Parathyroid adenoma (tissue), 2 donors: ENCODE data around the gene ZDBF2.

Experiments
- H2AFZ ChIP-seq: fragments of 300-600 bp; sonication (generic); one replicate; pipeline ENCODE4 v1.7.0; 2017; ENCODE audit warnings: antibody characterized with exemption, mild to moderate bottlenecking
- H3K27ac ChIP-seq: fragments of 300-600 bp; sonication (generic); one replicate; pipeline ENCODE4 v1.7.0; 2017
- H3K27me3 ChIP-seq: fragments of 300-600 bp; sonication (generic); one replicate; pipeline ENCODE4 v1.7.0; 2017; ENCODE audit warnings: low read length; ENCODE audit not compliant: control insufficient read depth, insufficient read depth
- H3K36me3 ChIP-seq: fragments of 300-600 bp; sonication (generic); one replicate; pipeline ENCODE4 v1.7.0; 2017; ENCODE audit warnings: low read length; ENCODE audit not compliant: control insufficient read depth, insufficient read depth
- H3K4me1 ChIP-seq: fragments of 300-600 bp; sonication (generic); one replicate; pipeline ENCODE4 v1.7.0; 2017; ENCODE audit warnings: control low read depth
- H3K4me2 ChIP-seq: fragments of 300-600 bp; sonication (generic); one replicate; pipeline ENCODE4 v1.7.0; 2017; ENCODE audit warnings: low read length
- H3K4me3 ChIP-seq: fragments of 300-600 bp; sonication (generic); one replicate; pipeline ENCODE4 v1.7.0; 2017; ENCODE audit warnings: low read depth, low read length
- H3K79me2 ChIP-seq: fragments of 300-600 bp; sonication (generic); one replicate; pipeline ENCODE4 v1.7.0; 2017; ENCODE audit warnings: control low read depth
- H3K9ac ChIP-seq: fragments of 300-600 bp; sonication (generic); one replicate; pipeline ENCODE4 v1.7.0; 2017; ENCODE audit warnings: mild to moderate bottlenecking
- H3K9me3 ChIP-seq: fragments of 300-600 bp; sonication (generic); one replicate; pipeline ENCODE4 v1.7.0; 2017; ENCODE audit warnings: low read length; ENCODE audit not compliant: control insufficient read depth
- CTCF ChIP-seq: fragments of 300-600 bp; sonication (generic); IDR thresholded peaks from one replicate; pipeline ENCODE4 v1.7.0; 2017; ENCODE audit warnings: antibody characterized with exemption, mild to moderate bottlenecking
- donor health status: primary hyperparathyroidism.

ZDBF2 gene

GRCh38 chr2:206305523-206306245 is 31.2 kb downstream of the ZDBF2 start:
- no peak overlapping the region for H3K27ac ChIP-seq
- TF ChIP-seq CTCF: no peak
- H2AFZ ChIP-seq: no peak overlapping the region
- H3K79me2 ChIP-seq: no peaks in the 10 kb centered on the region
- H3K4me1 ChIP-seq: no peaks in the 10 kb centered on the region
- H3K9me3 ChIP-seq: no peaks in the 10 kb centered on the region
- no peak overlapping the region for H3K4me2 ChIP-seq
- no peak overlapping the region for H3K4me3 ChIP-seq
- no peaks in the 10 kb centered on the region for H3K36me3 ChIP-seq
- no peaks in the 10 kb centered on the region for H3K27me3 ChIP-seq
- H3K9ac ChIP-seq: no peak overlapping the region

GRCh38 chr2:206311026-206311425 is 36.6 kb downstream of the ZDBF2 start:
- Histone ChIP-seq H3K4me1 (no peaks in the 10 kb centered on the region), H3K36me3 (no peaks in the 10 kb centered on the region), H3K27ac (no peak overlapping the region), H3K79me2 (no peaks in the 10 kb centered on the region), H2AFZ (no peak overlapping the region), H3K9me3 (no peaks in the 10 kb centered on the region), H3K4me3 (no peak overlapping the region), H3K27me3 (no peaks in the 10 kb centered on the region), H3K9ac (no peak overlapping the region), H3K4me2 (no peak overlapping the region)
- no peak for TF ChIP-seq CTCF

GRCh38 chr2:206316141-206316540 is 41.7 kb downstream of the ZDBF2 start:
- Histone ChIP-seq H3K27ac (no peak overlapping the region), H3K9me3 (no peaks in the 10 kb centered on the region), H3K4me1 (no peaks in the 10 kb centered on the region), H3K27me3 (no peaks in the 10 kb centered on the region), H3K36me3 (no peaks in the 10 kb centered on the region), H3K9ac (no peak overlapping the region), H2AFZ (no peak overlapping the region), H3K79me2 (no peaks in the 10 kb centered on the region), H3K4me2 (no peak overlapping the region), H3K4me3 (no peak overlapping the region)
- TF ChIP-seq CTCF: no peak

GRCh38 chr2:206323033-206323432 is 48.6 kb downstream of the ZDBF2 start:
- H3K4me2 ChIP-seq: no peak overlapping the region
- H3K79me2 ChIP-seq: no peaks in the 10 kb centered on the region
- H3K4me3 ChIP-seq: no peak overlapping the region
- H3K27me3 ChIP-seq: no peaks in the 10 kb centered on the region
- no peaks in the 10 kb centered on the region for H3K36me3 ChIP-seq
- no peak overlapping the region for H3K9ac ChIP-seq
- no peaks in the 10 kb centered on the region for H3K4me1 ChIP-seq
- no peak overlapping the region for H2AFZ ChIP-seq
- TF ChIP-seq CTCF: no peak
- H3K27ac ChIP-seq: no peak overlapping the region
- no peaks in the 10 kb centered on the region for H3K9me3 ChIP-seq

GRCh38 chr2:206323486-206323885 is 49.0 kb downstream of the ZDBF2 start:
- Histone ChIP-seq H3K9me3 (no peaks in the 10 kb centered on the region), H3K4me3 (no peak overlapping the region), H3K27me3 (no peaks in the 10 kb centered on the region), H3K27ac (no peak overlapping the region), H3K4me2 (no peak overlapping the region), H3K79me2 (no peaks in the 10 kb centered on the region), H3K9ac (no peak overlapping the region), H3K36me3 (no peaks in the 10 kb centered on the region), H2AFZ (no peak overlapping the region), H3K4me1 (no peaks in the 10 kb centered on the region)
- no peak for TF ChIP-seq CTCF
